Keratinocyte (primary cell): ENCODE data around the gene PLK4. TPM values are rescaled to one million over a fixed set of nuclear protein-coding genes. Genes with fewer than 3 reads are reported as not detected.

Source experiments
- polyA plus RNA-seq, 5 experiments: library from polyadenylated mRNA; depleted of rRNA in 3 of 5; stranded (reverse) in 3 of 5; stranded (forward) in 1 of 5; unstranded in 1 of 5; fragments of >200 nt; gene quantifications; 1 replicate in 1 of 5; 2 replicates in 3 of 5; 3 replicates in 1 of 5; pipeline versions ENCODE4 v1.2.1 to v1.2.3, GENCODE V29; 2011 to 2012; ENCODE audit warnings: missing spikeins in 2 of 5, low read depth in 1 of 5, low replicate concordance in 1 of 5
- small RNA-seq, 3 experiments: library from RNA; depleted of rRNA; stranded (forward); fragments of <200 nt; gene quantifications; one replicate each; pipeline ENCODE3, GENCODE V24; 2012; ENCODE audit warnings: low read depth in 3 of 3, low replicate concordance in 1 of 3; ENCODE audit not compliant: insufficient read length in 3 of 3

Gene PLK4
- polyA plus RNA-seq, 1 donor (not counting 4 experiments of a cell fraction or from before 2014, with no cell fraction given): 21.4 TPM

Small RNA genes within 50 kb of the gene (small RNA-seq; reads per million reads assigned to genes)
- gene RNU6-583P: 0 reads per million in 3 experiments

Other genes starting within 250 kb of the PLK4 start
- gene INTU, start 247.9 kb upstream of the PLK4 start, polyA plus RNA-seq: 1.8 to 7.0 TPM (median 5.0 TPM) in 3 replicates
- 0.06 TPM in 1 of 3 replicates, not detected in the others for gene SLC25A31, start 150.5 kb upstream of the PLK4 start, polyA plus RNA-seq
- 14.3 to 25.4 TPM (median 18.2 TPM) in 3 replicates for gene HSPA4L, start 98.6 kb upstream of the PLK4 start, polyA plus RNA-seq
- 14.1 to 19.0 TPM (median 15.6 TPM) in 3 replicates for gene MFSD8, start 84.3 kb downstream of the PLK4 start, polyA plus RNA-seq
- gene ABHD18, start 84.5 kb downstream of the PLK4 start, polyA plus RNA-seq: 2.5 to 4.6 TPM (median 2.7 TPM) in 3 replicates
- gene LARP1B, start 180.4 kb downstream of the PLK4 start, polyA plus RNA-seq: 8.7 to 18.3 TPM (median 10.6 TPM) in 3 replicates